Raji (cell line): ENCODE data around the gene RIPK4.

Experiments
- POLR2A ChIP-seq: IDR thresholded peaks from 2 replicates; pipeline ENCODE4 v1.6.1; 2011; ENCODE audit warnings: low read depth, low read length, control low read depth; ENCODE audit not compliant: insufficient read depth

The RIPK4 gene

DNA sequence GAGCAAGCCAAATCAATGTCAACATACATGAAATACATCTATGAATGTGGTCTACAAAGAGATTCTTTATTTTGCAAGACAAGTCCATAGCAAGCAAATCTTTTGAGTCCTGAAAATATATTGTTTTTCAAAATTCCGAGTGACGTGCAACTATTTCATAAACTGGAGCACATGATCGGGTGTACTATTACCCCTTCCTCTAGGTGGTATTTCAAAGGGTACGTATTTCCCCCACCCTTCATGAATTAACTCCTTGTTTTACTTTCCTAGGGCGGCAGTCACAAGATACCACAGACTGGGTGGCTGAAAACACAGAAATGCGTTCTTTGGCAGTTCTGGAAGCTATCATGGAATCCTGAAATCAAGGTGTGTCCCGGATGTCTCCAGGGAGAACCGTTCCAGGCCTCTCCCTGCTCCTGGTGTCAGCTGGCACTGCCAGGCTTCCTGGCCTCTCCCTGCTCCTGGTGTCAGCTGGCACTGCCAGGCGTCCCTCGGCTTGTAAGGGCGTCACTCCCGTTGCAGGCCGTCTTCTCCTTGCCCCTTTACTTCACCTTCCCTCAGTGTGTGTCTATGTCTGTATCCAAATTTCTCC, 55.3 kb downstream of the RIPK4 start:
- TF ChIP-seq POLR2A: no peak

DNA sequence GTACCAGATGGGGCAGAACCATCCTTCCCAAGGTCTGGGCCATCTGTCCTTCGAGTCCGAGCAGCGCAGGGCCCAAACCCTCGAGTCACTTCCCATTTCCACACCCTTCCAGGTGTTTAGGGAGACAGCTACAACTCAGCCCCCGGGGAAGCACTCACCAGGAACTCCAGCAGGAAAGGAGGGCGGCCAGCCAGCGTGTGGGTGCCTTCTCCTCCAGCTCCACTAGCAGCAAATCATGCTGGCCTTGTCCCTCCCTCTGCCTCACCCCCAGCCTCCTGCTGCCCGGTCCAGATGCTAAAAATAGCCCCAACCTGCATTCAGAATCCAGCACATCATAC, 56.1 kb downstream of the RIPK4 start:
- no peak for TF ChIP-seq POLR2A

- no peak for TF ChIP-seq POLR2A
Observed at GRCh38 chr21:41709965-41710822, 56.7 kb downstream of the RIPK4 start.

DNA sequence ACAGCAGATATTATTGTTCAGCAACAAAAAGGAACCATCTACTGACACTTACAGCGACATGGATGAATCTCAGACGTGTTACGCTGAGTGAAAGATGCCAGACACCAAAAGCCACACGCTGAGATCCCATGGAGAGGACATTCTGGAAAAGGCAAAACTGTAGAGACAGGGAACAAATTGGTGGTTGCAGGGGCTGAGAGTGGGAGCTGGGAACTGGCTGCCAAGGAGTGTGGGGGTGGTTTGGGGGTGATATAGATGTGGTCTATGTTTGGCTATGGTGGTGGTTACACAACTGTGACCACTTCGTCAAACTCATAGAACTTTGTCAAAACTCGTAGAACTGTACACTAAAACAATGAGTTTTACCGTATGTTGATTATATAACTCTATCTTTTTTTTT, 57.7 kb downstream of the RIPK4 start:
- TF ChIP-seq POLR2A: no peak

DNA sequence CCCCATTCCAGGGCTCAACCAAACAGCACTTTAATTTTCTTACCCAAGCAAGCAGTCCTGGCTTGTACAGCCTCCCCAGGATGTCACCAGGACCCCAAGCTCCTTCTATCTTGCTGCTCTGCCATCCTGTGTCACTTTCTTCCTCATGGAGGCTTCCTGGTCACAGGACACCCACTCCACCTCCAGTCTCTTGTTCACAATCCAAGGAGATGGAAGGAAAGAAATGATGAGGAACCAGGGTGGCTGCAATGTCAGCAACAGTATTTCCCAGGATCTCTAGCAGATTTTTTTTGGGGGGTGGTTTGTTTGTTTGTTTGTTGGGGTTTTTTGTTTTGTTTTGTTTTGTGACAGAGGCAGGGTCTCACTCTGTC, 58.9 kb downstream of the RIPK4 start:
- no peak for TF ChIP-seq POLR2A

DNA sequence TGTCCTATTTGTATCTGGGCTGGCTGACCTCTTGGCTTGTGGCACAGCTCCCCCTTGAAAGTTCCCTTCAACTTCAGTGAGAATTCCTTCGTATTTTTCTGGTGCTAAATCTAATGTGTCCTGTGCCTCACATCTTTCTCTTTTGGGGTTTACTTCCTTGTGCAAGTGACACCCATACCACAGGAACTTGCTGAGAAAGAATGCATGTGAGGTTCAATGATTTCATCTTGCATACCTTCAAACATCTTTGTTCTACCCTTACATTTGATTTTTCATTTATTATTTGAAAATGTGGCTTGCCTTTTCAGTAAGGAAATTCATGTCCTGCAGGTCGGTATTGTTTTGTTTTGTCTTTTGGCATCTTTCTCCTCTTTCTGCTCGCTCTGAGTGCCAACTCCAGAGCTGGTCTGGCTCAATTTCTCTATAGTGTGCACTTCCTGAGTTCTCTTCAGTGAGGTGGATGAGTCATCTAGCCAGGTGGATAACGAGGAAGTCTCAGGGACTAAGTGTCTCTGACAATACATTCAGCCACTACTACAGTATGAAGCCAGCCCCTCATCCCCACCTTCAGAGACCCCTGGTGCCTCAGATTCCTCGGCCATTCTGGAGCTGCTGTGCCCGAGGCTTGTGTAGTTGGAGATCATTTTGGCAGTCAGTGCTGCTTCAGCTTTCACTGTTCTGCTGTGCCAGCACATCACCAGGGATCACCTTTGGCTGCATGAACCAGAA, 59.5 kb downstream of the RIPK4 start:
- no peak for TF ChIP-seq POLR2A

- TF ChIP-seq POLR2A: no peak
Observed at GRCh38 chr21:41706678-41707077, 60.2 kb downstream of the RIPK4 start.

- TF ChIP-seq POLR2A: no peak
Observed at GRCh38 chr21:41706263-41706639, 60.6 kb downstream of the RIPK4 start.

- no peak for TF ChIP-seq POLR2A
Observed at GRCh38 chr21:41705546-41706262, 61.1 kb downstream of the RIPK4 start.

DNA sequence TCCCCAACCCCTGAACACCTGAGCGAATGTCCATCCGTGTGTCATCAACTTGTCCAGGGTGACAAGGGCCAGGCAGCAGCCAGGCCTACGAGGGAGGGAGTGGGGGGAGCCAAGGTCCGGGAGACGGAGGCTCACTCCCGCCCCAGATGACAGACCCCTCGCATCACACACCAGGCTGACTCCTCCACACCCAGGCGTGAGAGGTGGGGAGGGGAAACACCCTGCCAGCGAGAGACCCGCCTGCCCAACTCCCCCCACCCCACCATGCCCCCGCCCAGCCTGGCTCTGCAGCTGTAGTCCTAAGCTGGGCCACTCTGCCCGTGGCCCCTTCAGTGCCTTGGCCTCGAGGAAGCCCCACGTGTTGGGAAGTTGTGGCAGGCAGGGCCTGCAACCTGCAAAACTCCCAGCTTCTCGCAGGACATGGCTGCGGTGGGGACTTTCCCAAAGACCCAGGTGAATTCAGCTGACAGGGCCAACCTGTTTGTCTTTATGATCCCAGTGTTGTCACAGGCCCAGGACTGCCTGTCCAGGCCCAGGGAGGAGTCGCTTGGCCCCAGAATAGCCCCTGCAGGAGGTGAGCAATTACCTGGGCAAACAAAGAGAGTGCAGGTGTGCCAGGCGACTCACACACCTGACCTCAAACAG, 62.9 kb downstream of the RIPK4 start:
- no peak for TF ChIP-seq POLR2A

GRCh38 chr21:41701749-41702148, 65.1 kb downstream of the RIPK4 start:
- no peak for TF ChIP-seq POLR2A

DNA sequence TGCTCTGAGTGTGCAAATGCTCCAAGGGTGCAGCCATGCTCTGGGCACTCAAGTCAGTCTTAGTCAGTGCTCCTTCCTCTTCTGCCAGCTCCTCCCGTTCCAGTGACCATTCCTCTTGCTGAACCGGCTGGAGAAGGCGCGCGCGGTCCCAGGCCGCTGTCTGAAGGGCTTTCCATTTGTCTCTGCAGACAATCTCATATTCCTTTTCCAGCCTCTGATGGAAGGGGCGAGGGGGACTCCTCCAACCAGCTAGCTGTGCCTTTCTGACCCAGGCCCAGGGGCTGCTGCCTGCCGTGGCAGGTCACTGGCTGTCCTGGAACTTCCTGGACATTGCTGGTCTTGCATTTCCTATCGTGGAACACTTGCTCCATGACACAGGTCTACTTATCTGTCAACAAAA, 67.5 kb downstream of the RIPK4 start:
- TF ChIP-seq POLR2A: no peak

DNA sequence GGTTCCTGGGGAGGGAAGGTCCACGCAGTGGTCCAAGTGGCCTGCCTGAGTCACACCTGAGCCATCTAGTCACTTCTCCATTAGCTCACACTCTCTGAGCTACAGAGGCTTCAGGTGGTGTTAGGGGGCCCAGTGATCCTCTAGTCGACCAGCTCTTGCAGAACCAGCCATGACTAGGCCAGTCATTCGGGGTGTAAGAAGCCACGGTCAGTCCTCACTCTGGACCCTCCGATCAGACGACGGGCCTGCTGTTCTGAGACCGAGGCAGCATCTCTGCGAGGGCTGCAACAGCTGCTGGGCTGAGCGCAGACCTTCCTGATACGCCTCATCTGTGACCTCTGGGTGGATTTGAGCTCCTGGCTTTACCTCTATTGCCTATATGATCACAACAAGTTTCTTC, 68.8 kb downstream of the RIPK4 start:
- no peak for TF ChIP-seq POLR2A

GRCh38 chr21:41695513-41695912, 71.3 kb downstream of the RIPK4 start:
- TF ChIP-seq POLR2A: no peak

GRCh38 chr21:41692185-41692565, 74.7 kb downstream of the RIPK4 start:
- no peak for TF ChIP-seq POLR2A
